Neutrophil (primary cell): ENCODE results near the gene PDLIM1.

ENCODE experiments used
- H3K27ac ChIP-seq: fragments of 200-600 bp; sonication (generic); 2 replicates; pipeline ENCODE4 v1.5.1; 2016; ENCODE audit warnings: mild to moderate bottlenecking, moderate library complexity
- H3K27me3 ChIP-seq: fragments of 200-600 bp; sonication (generic); 2 replicates; pipeline ENCODE4 v1.6.0; 2016; ENCODE audit warnings: mild to moderate bottlenecking
- H3K36me3 ChIP-seq: fragments of 200-600 bp; sonication (generic); 2 replicates; pipeline ENCODE4 v1.5.1; 2017
- H3K4me1 ChIP-seq, 2 experiments: fragments of 200-600 bp in 1 of 2; sonication (generic) in 1 of 2; 1 replicate in 1 of 2; 2 replicates in 1 of 2; pipeline versions ENCODE4 v1.5.1 to v1.6.1; 2013 to 2016; ENCODE audit warnings: low read depth in 1 of 2, low read length in 1 of 2, mild to moderate bottlenecking in 1 of 2, moderate library complexity in 1 of 2; ENCODE audit not compliant: control insufficient read depth in 1 of 2, insufficient read depth in 1 of 2
- H3K4me3 ChIP-seq, 2 experiments: fragments of 200-600 bp in 1 of 2; sonication (generic) in 1 of 2; 1 replicate in 1 of 2; 2 replicates in 1 of 2; pipeline ENCODE4 v1.5.1; 2013 to 2016; ENCODE audit warnings: low read depth in 1 of 2, low read length in 1 of 2, mild to moderate bottlenecking in 1 of 2, moderate library complexity in 1 of 2
- H3K9me3 ChIP-seq: fragments of 200-600 bp; sonication (generic); 2 replicates; pipeline ENCODE4 v1.5.1; 2016
- CTCF ChIP-seq: fragments of 200-600 bp; sonication (generic); IDR thresholded peaks from 2 replicates; pipeline ENCODE4 v1.5.1; 2016; ENCODE audit warnings: antibody characterized with exemption

The PDLIM1 gene

GRCh38 chr10:95287281-95287680, 3.5 kb downstream of the PDLIM1 start:
- TF ChIP-seq CTCF, result no peak
- Histone ChIP-seq H3K4me1 (peaks cover 0 to 7% of the 10 kb centered on the region in 2 experiments), H3K4me3 (no peak overlapping the region), H3K36me3 (no peaks in the 10 kb centered on the region), H3K9me3 (no peaks in the 10 kb centered on the region), H3K27me3 (peaks cover 51% of the 10 kb centered on the region), H3K27ac (no peak overlapping the region)

GRCh38 chr10:95286707-95287106, 4.1 kb downstream of the PDLIM1 start:
- no peak overlapping the region for H3K27ac ChIP-seq
- no peaks in the 10 kb centered on the region for H3K36me3 ChIP-seq
- H3K4me3 ChIP-seq, result no peak overlapping the region

GRCh38 chr10:95285556-95285955, 5.2 kb downstream of the PDLIM1 start:
- peaks cover 0 to 5% of the 10 kb centered on the region in 2 experiments for H3K4me1 ChIP-seq

More at GRCh38 chr10:95286707-95287106, 4.1 kb downstream of the PDLIM1 start:
- peaks cover 0 to 7% of the 10 kb centered on the region in 2 experiments for H3K4me1 ChIP-seq
- no peak for TF ChIP-seq CTCF
- H3K27me3 ChIP-seq, result peaks cover 46% of the 10 kb centered on the region
- H3K9me3 ChIP-seq, result no peaks in the 10 kb centered on the region

GRCh38 chr10:95284807-95285206, 6.0 kb downstream of the PDLIM1 start:
- Histone ChIP-seq H3K4me3 (no peak overlapping the region), H3K9me3 (no peaks in the 10 kb centered on the region), H3K27ac (no peak overlapping the region), H3K27me3 (peaks cover 27% of the 10 kb centered on the region), H3K36me3 (no peaks in the 10 kb centered on the region), H3K4me1 (no peaks in the 10 kb centered on the region)
- TF ChIP-seq CTCF, result no peak

More at GRCh38 chr10:95285556-95285955, 5.2 kb downstream of the PDLIM1 start:
- no peak overlapping the region for H3K27ac ChIP-seq
- peaks cover 34% of the 10 kb centered on the region for H3K27me3 ChIP-seq
- no peaks in the 10 kb centered on the region for H3K36me3 ChIP-seq
- no peak overlapping the region for H3K4me3 ChIP-seq
- H3K9me3 ChIP-seq, result no peaks in the 10 kb centered on the region
- TF ChIP-seq CTCF, result no peak

GRCh38 chr10:95282107-95282506, 8.7 kb downstream of the PDLIM1 start:
- Histone ChIP-seq H3K4me1 (no peaks in the 10 kb centered on the region), H3K27me3 (no peaks in the 10 kb centered on the region), H3K4me3 (no peak overlapping the region), H3K36me3 (no peaks in the 10 kb centered on the region), H3K27ac (no peak overlapping the region), H3K9me3 (no peaks in the 10 kb centered on the region)
- no peak for TF ChIP-seq CTCF

GRCh38 chr10:95281206-95281605, 9.6 kb downstream of the PDLIM1 start:
- Histone ChIP-seq H3K27ac (no peak overlapping the region), H3K27me3 (no peaks in the 10 kb centered on the region), H3K9me3 (no peaks in the 10 kb centered on the region), H3K4me1 (no peaks in the 10 kb centered on the region), H3K4me3 (no peak overlapping the region), H3K36me3 (no peaks in the 10 kb centered on the region)
- no peak for TF ChIP-seq CTCF
